GM23338 (cell line): ENCODE results near the gene SLC9A4. TPM values are rescaled to one million over a fixed set of nuclear protein-coding genes. Genes with fewer than 3 reads are reported as not detected.

Experiments
- ATAC-seq: fragments of 200-7000 bp; cut with Tn5 transposase; 3 replicates; pipeline ENCODE4 v1.9.1; 2020
- DNase-seq: peaks from one replicate; pipeline ENCODE4 v3.0.0-alpha.2; 2015; ENCODE audit warnings: low spot score
- H2AFZ ChIP-seq: fragments of 200-600 bp; sonication (generic); 2 replicates; pipeline ENCODE4 v1.8.0; 2016; ENCODE audit warnings: antibody characterized with exemption, mild to moderate bottlenecking, moderate library complexity
- H3F3A ChIP-seq: fragments of 200-600 bp; sonication (generic); replicated peaks from 2 replicates; pipeline ENCODE4 v1.8.0; 2017; ENCODE audit warnings: antibody characterized with exemption, mixed run types, low read depth
- H3K27ac ChIP-seq: fragments of 200-600 bp; sonication (generic); 2 replicates; pipeline ENCODE4 v1.6.1; 2016; ENCODE audit warnings: low read depth
- H3K27me3 ChIP-seq: fragments of 200-600 bp; sonication (generic); 2 replicates; pipeline ENCODE4 v1.8.0; 2016; ENCODE audit warnings: mild to moderate bottlenecking, mixed run types, moderate library complexity; ENCODE audit not compliant: insufficient read depth
- H3K36me3 ChIP-seq: fragments of 200-600 bp; sonication (generic); 2 replicates; pipeline ENCODE4 v1.8.0; 2016; ENCODE audit warnings: mild to moderate bottlenecking; ENCODE audit not compliant: insufficient read depth
- H3K4me1 ChIP-seq: fragments of 200-600 bp; sonication (generic); 2 replicates; pipeline ENCODE4 v1.8.0; 2016; ENCODE audit warnings: mild to moderate bottlenecking, moderate library complexity; ENCODE audit not compliant: insufficient read depth
- H3K4me2 ChIP-seq: fragments of 200-600 bp; sonication (generic); 2 replicates; pipeline ENCODE4 v1.7.1; 2017; ENCODE audit warnings: mixed run types
- H3K4me3 ChIP-seq: fragments of 200-600 bp; sonication (generic); 2 replicates; pipeline ENCODE4 v1.6.1; 2016; ENCODE audit warnings: mixed run types
- H3K79me2 ChIP-seq: fragments of 200-600 bp; sonication (generic); replicated peaks from 2 replicates; pipeline ENCODE4 v1.8.0; 2017; ENCODE audit warnings: mild to moderate bottlenecking; ENCODE audit not compliant: insufficient read depth
- H3K9me2 ChIP-seq: fragments of 200-600 bp; sonication (generic); 2 replicates; pipeline ENCODE4 v1.8.0; 2017; ENCODE audit not compliant: insufficient read depth
- H4K20me1 ChIP-seq: fragments of 200-600 bp; sonication (generic); replicated peaks from 2 replicates; pipeline ENCODE4 v1.8.0; 2017; ENCODE audit warnings: mild to moderate bottlenecking; ENCODE audit not compliant: insufficient read depth
- H3K27ac Mint-ChIP-seq: 2 replicates; pipeline ENCODE4 v1.8.0; 2020; ENCODE audit warnings: inconsistent platforms, mild to moderate bottlenecking, moderate library complexity, mixed read lengths
- H3K27me3 Mint-ChIP-seq: 3 replicates; pipeline ENCODE4 v1.8.0; 2022; ENCODE audit warnings: low read depth, mild to moderate bottlenecking, moderate library complexity, mixed read lengths, inconsistent platforms; ENCODE audit not compliant: insufficient read depth, poor library complexity
- H3K36me3 Mint-ChIP-seq: 3 replicates; pipeline ENCODE4 v1.8.0; 2021; ENCODE audit warnings: low read depth, mild to moderate bottlenecking, inconsistent platforms, moderate library complexity, mixed read lengths
- H3K4me1 Mint-ChIP-seq: 3 replicates; pipeline ENCODE4 v1.8.0; 2020; ENCODE audit warnings: mild to moderate bottlenecking, inconsistent platforms, mixed read lengths
- H3K4me3 Mint-ChIP-seq: 3 replicates; pipeline ENCODE4 v1.8.0; 2021; ENCODE audit warnings: moderate library complexity, mild to moderate bottlenecking, inconsistent platforms, mixed read lengths
- H3K9me3 Mint-ChIP-seq: 3 replicates; pipeline ENCODE4 v1.8.0; 2020; ENCODE audit warnings: moderate library complexity, mild to moderate bottlenecking, inconsistent platforms, mixed read lengths
- CREB1 ChIP-seq: fragments of 250-450 bp; sonication (Bioruptor Pico); IDR thresholded peaks from 2 replicates; pipeline ENCODE4 v1.5.0; 2020; ENCODE audit warnings: low read depth, mild to moderate bottlenecking, moderate library complexity
- EZH2phosphoT487 ChIP-seq: fragments of 200-600 bp; sonication (generic); IDR thresholded peaks from one replicate; pipeline ENCODE4 v1.8.1; 2018; ENCODE audit warnings: antibody characterized with exemption; ENCODE audit not compliant: unreplicated experiment
- POLR2AphosphoS5 ChIP-seq: IDR thresholded peaks from 2 replicates; pipeline ENCODE4 v1.6.1; 2016; ENCODE audit warnings: antibody characterized with exemption, low read depth
- ZNF114 ChIP-seq: fragments of 250-450 bp; sonication (Bioruptor Pico); IDR thresholded peaks from 2 replicates; pipeline ENCODE4 v1.5.0; 2020; ENCODE audit warnings: mild to moderate bottlenecking, moderate library complexity
- polyA plus RNA-seq: library from polyadenylated mRNA; unstranded; fragments of >200 nt; fragmentation: Nextera tagmentation; extraction: Ambion mirVana; gene quantifications from 2 replicates; pipeline ENCODE4 v1.2.1, GENCODE V29; 2016
- total RNA-seq: library from RNA; depleted of rRNA; stranded (reverse); fragments of >200 nt; shearing (Covaris generic); gene quantifications from 2 replicates; pipeline ENCODE4 v1.2.3, GENCODE V29; 2014
- TF ChIP-seq, protein P1 (sequence below): fragments of 250-450 bp; sonication (Bioruptor Pico); IDR thresholded peaks from 2 replicates; pipeline ENCODE4 v1.5.0; 2020; ENCODE audit warnings: mild to moderate bottlenecking, moderate library complexity

Gene SLC9A4
- total and polyA plus RNA-seq, 2 experiments from 2014 or later, result not detected

DNA sequence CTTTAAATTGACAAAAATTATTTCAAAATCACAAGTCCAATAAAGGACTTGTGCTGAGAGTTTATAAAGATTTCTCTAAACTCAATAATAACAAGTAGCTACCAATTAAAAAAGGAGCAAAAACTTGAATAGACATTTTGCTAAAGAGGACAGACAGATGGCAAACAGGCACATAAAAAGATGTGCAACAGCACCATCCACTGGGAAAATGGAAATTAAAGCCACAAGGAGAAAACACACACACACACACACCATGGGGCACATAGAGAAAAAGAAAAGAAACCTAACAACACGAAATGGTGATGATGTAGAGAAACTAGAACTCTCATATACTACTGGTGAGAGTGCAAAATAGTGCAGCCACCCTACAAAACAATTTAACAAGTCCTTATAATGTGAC lies 12.6 kb upstream of the SLC9A4 start (continued):
- TF ChIP-seq, protein P1, sequence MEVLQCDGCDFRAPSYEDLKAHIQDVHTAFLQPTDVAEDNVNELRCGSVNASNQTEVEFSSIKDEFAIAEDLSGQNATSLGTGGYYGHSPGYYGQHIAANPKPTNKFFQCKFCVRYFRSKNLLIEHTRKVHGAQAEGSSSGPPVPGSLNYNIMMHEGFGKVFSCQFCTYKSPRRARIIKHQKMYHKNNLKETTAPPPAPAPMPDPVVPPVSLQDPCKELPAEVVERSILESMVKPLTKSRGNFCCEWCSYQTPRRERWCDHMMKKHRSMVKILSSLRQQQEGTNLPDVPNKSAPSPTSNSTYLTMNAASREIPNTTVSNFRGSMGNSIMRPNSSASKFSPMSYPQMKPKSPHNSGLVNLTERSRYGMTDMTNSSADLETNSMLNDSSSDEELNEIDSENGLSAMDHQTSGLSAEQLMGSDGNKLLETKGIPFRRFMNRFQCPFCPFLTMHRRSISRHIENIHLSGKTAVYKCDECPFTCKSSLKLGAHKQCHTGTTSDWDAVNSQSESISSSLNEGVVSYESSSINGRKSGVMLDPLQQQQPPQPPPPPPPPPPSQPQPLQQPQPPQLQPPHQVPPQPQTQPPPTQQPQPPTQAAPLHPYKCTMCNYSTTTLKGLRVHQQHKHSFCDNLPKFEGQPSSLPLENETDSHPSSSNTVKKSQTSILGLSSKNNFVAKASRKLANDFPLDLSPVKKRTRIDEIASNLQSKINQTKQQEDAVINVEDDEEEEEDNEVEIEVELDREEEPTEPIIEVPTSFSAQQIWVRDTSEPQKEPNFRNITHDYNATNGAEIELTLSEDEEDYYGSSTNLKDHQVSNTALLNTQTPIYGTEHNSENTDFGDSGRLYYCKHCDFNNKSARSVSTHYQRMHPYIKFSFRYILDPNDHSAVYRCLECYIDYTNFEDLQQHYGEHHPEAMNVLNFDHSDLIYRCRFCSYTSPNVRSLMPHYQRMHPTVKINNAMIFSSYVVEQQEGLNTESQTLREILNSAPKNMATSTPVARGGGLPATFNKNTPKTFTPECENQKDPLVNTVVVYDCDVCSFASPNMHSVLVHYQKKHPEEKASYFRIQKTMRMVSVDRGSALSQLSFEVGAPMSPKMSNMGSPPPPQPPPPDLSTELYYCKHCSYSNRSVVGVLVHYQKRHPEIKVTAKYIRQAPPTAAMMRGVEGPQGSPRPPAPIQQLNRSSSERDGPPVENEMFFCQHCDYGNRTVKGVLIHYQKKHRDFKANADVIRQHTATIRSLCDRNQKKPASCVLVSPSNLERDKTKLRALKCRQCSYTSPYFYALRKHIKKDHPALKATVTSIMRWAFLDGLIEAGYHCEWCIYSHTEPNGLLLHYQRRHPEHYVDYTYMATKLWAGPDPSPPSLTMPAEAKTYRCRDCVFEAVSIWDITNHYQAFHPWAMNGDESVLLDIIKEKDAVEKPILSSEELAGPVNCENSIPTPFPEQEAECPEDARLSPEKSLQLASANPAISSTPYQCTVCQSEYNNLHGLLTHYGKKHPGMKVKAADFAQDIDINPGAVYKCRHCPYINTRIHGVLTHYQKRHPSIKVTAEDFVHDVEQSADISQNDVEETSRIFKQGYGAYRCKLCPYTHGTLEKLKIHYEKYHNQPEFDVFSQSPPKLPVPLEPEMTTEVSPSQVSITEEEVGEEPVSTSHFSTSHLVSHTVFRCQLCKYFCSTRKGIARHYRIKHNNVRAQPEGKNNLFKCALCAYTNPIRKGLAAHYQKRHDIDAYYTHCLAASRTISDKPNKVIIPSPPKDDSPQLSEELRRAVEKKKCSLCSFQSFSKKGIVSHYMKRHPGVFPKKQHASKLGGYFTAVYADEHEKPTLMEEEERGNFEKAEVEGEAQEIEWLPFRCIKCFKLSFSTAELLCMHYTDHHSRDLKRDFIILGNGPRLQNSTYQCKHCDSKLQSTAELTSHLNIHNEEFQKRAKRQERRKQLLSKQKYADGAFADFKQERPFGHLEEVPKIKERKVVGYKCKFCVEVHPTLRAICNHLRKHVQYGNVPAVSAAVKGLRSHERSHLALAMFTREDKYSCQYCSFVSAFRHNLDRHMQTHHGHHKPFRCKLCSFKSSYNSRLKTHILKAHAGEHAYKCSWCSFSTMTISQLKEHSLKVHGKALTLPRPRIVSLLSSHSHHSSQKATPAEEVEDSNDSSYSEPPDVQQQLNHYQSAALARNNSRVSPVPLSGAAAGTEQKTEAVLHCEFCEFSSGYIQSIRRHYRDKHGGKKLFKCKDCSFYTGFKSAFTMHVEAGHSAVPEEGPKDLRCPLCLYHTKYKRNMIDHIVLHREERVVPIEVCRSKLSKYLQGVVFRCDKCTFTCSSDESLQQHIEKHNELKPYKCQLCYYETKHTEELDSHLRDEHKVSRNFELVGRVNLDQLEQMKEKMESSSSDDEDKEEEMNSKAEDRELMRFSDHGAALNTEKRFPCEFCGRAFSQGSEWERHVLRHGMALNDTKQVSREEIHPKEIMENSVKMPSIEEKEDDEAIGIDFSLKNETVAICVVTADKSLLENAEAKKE (CRISPR knock-in tag), result no peak

DNA sequence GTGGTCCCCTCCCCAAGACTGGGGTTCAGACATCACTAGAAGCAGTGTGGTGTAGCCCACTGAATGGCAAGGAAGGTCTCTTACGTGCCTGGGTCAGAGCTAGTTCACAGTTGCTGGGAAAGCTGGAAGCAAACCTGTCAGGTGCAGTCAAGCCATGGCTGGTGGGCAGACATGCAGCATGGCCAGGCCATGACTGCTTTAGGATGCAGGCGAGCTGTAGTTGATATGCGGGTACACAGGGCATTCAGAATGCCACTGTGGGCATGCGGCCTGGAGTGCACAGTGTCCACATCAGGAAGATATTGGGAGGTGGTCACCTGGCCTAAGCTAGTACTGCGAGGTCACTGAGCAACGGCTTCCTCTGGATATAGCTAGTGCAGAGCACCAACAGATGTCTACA lies 11.8 kb upstream of the SLC9A4 start:
- ATAC-seq (no peak), DNase-seq (no peak)
- TF ChIP-seq ZNF114 (CRISPR knock-in tag) (no peak), EZH2phosphoT487 (no peak), CREB1 (CRISPR knock-in tag) (no peak), POLR2AphosphoS5 (no peak)
- TF ChIP-seq, protein P1 (CRISPR knock-in tag), result no peak
- H3K4me1 Mint-ChIP-seq, result no peaks in the 10 kb centered on the region
- H3F3A ChIP-seq, result no peaks in the 10 kb centered on the region
- H3K9me2 ChIP-seq, result peaks cover 3% of the 10 kb centered on the region; the same call in 1 of the 2 replicates
- no peaks in the 10 kb centered on the region for H3K79me2 ChIP-seq
- no peaks in the 10 kb centered on the region for H3K36me3 Mint-ChIP-seq
- no peak overlapping the region for H2AFZ ChIP-seq
- H3K9me3 Mint-ChIP-seq, result no peaks in the 10 kb centered on the region; the same call in 1 of the 3 replicates
- H3K36me3 ChIP-seq, result no peaks in the 10 kb centered on the region
- no peak overlapping the region for H3K4me2 ChIP-seq
- no peaks in the 10 kb centered on the region for H4K20me1 ChIP-seq
- H3K4me1 ChIP-seq, result no peaks in the 10 kb centered on the region
- H3K27me3 ChIP-seq, result no peaks in the 10 kb centered on the region
- H3K27me3 Mint-ChIP-seq, result no peaks in the 10 kb centered on the region
- no peak overlapping the region for H3K4me3 Mint-ChIP-seq
- H3K4me3 ChIP-seq, result no peak overlapping the region
- H3K27ac Mint-ChIP-seq, result no peak overlapping the region
- no peak overlapping the region for H3K27ac ChIP-seq
